Measurements from ENCODE around the gene ZDHHC12. TPM values are rescaled to one million over a fixed set of nuclear protein-coding genes. Genes with fewer than 3 reads are reported as not detected.

The ZDHHC12 gene
- total and polyA plus RNA-seq, 2 donors (not counting 3 experiments of a cell fraction or from before 2014, with no cell fraction given): 28.8 to 62.0 TPM

Small RNA genes lying within 50 kb of the gene (small RNA-seq; reads per million reads assigned to genes)
- gene RF00017 (ENCODE audit: insufficient read depth, insufficient read length, low read depth, low replicate concordance): not detected
- not detected for gene RN7SL560P (ENCODE audit: insufficient read depth, insufficient read length, low read depth, low replicate concordance)

Other genes with a start within 250 kb of the ZDHHC12 start
- gene GLE1, start 219.4 kb downstream of the ZDHHC12 start, total RNA-seq: 20.5 and 22.6 TPM in 2 replicates
- 12.2 and 13.0 TPM in 2 replicates for gene GLE1, start 219.4 kb downstream of the ZDHHC12 start, polyA plus RNA-seq
- 478 and 502 TPM in 2 replicates for gene SPTAN1, start 171.5 kb downstream of the ZDHHC12 start, total RNA-seq
- gene SPTAN1, start 171.5 kb downstream of the ZDHHC12 start, polyA plus RNA-seq: 408 and 487 TPM in 2 replicates
- gene DYNC2I2, start 67.3 kb downstream of the ZDHHC12 start, total RNA-seq: 68.5 and 73.6 TPM in 2 replicates
- gene DYNC2I2, start 67.3 kb downstream of the ZDHHC12 start, polyA plus RNA-seq: 82.6 and 88.5 TPM in 2 replicates
- gene SET, start 34.9 kb downstream of the ZDHHC12 start, total RNA-seq: 448 and 483 TPM in 2 replicates
- gene SET, start 34.9 kb downstream of the ZDHHC12 start, polyA plus RNA-seq: 61.1 and 96.9 TPM in 2 replicates
- gene PKN3, start 21.6 kb downstream of the ZDHHC12 start, total RNA-seq: 39.3 and 40.4 TPM in 2 replicates
- gene PKN3, start 21.6 kb downstream of the ZDHHC12 start, polyA plus RNA-seq: 27.0 and 29.5 TPM in 2 replicates
- gene ZER1, start 47.8 kb upstream of the ZDHHC12 start, total RNA-seq: 23.0 and 24.9 TPM in 2 replicates
- 29.9 and 45.5 TPM in 2 replicates for gene ZER1, start 47.8 kb upstream of the ZDHHC12 start, polyA plus RNA-seq
- gene TBC1D13, start 63.1 kb upstream of the ZDHHC12 start, total RNA-seq: 34.9 and 35.1 TPM in 2 replicates
- 41.9 and 43.9 TPM in 2 replicates for gene TBC1D13, start 63.1 kb upstream of the ZDHHC12 start, polyA plus RNA-seq
- gene ENDOG, start 94.4 kb upstream of the ZDHHC12 start, total RNA-seq: 17.9 and 18.0 TPM in 2 replicates
- gene ENDOG, start 94.4 kb upstream of the ZDHHC12 start, polyA plus RNA-seq: 21.1 and 26.4 TPM in 2 replicates
- 51.6 and 59.3 TPM in 2 replicates for gene SPOUT1, start 105.7 kb upstream of the ZDHHC12 start, total RNA-seq
- gene SPOUT1, start 105.7 kb upstream of the ZDHHC12 start, polyA plus RNA-seq: 50.4 and 51.4 TPM in 2 replicates
- 7.2 and 8.0 TPM in 2 replicates for gene KYAT1, start 157.8 kb upstream of the ZDHHC12 start, total RNA-seq
- 9.6 and 10.3 TPM in 2 replicates for gene KYAT1, start 157.8 kb upstream of the ZDHHC12 start, polyA plus RNA-seq
- 99.6 and 126 TPM in 2 replicates for gene LRRC8A, start 158.0 kb upstream of the ZDHHC12 start, total RNA-seq
- 129 and 134 TPM in 2 replicates for gene LRRC8A, start 158.0 kb upstream of the ZDHHC12 start, polyA plus RNA-seq
- gene PHYHD1, start 196.9 kb upstream of the ZDHHC12 start, total RNA-seq: 0.30 and 1.8 TPM in 2 replicates
- 1.1 and 1.8 TPM in 2 replicates for gene PHYHD1, start 196.9 kb upstream of the ZDHHC12 start, polyA plus RNA-seq
- 18.8 and 22.3 TPM in 2 replicates for gene DOLK, start 223.5 kb upstream of the ZDHHC12 start, total RNA-seq
- 59.8 and 71.6 TPM in 2 replicates for gene DOLK, start 223.5 kb upstream of the ZDHHC12 start, polyA plus RNA-seq
- gene NUP188, start 223.6 kb upstream of the ZDHHC12 start, total RNA-seq: 62.1 and 66.2 TPM in 2 replicates
- 62.7 TPM in 2 replicates for gene NUP188, start 223.6 kb upstream of the ZDHHC12 start, polyA plus RNA-seq